ENCODE data around the gene PNMT.

Gene PNMT

GRCh38 chr17:39633570-39634183 is 34.6 kb upstream of the PNMT start:
- DNase-seq = no peak

- DNase-seq = peak; percentile 26
These were observed 33.8 kb upstream of the PNMT start for GRCh38 chr17:39634384-39634871.

GRCh38 chr17:39635614-39636176 is 32.6 kb upstream of the PNMT start:
- no peak for DNase-seq

- no peak for DNase-seq
These were observed 31.7 kb upstream of the PNMT start for GRCh38 chr17:39636587-39636926.

GRCh38 chr17:39636927-39637736 is 31.1 kb upstream of the PNMT start, which contains the start of gene STARD3:
Gene STARD3 (plus strand): TSS chr17:39637144. CDS start chr17:39653532, 16,388 bp downstream.
- peak; percentile 80 for DNase-seq

- DNase-seq = no peak
These were observed 29.9 kb upstream of the PNMT start for GRCh38 chr17:39638317-39638716.

- no peak for DNase-seq
These were observed 29.2 kb upstream of the PNMT start for GRCh38 chr17:39639043-39639442.

GRCh38 chr17:39639566-39640458 is 28.4 kb upstream of the PNMT start:
- DNase-seq = no peak

- no peak for DNase-seq
These were observed 27.6 kb upstream of the PNMT start for GRCh38 chr17:39640591-39641031.

- DNase-seq = no peak
These were observed 27.2 kb upstream of the PNMT start for GRCh38 chr17:39641097-39641496.

GRCh38 chr17:39641883-39642282 is 26.4 kb upstream of the PNMT start:
- no peak for DNase-seq

GRCh38 chr17:39642291-39643074 is 25.8 kb upstream of the PNMT start:
- no peak for DNase-seq

- no peak for DNase-seq
These were observed 25.0 kb upstream of the PNMT start for GRCh38 chr17:39643271-39643670.

GRCh38 chr17:39647256-39647655 is 21.0 kb upstream of the PNMT start:
- DNase-seq = no peak

GRCh38 chr17:39648616-39649366 is 19.5 kb upstream of the PNMT start:
- peak; percentile 81 for DNase-seq

GRCh38 chr17:39650121-39650579 is 18.1 kb upstream of the PNMT start:
- DNase-seq = no peak

- no peak for DNase-seq
These were observed 16.2 kb upstream of the PNMT start for GRCh38 chr17:39651923-39652586.

- no peak for DNase-seq
These were observed 15.5 kb upstream of the PNMT start for GRCh38 chr17:39652587-39653315.

GRCh38 chr17:39653316-39653661 is 15.0 kb upstream of the PNMT start:
- DNase-seq = no peak
